ENCODE results near the gene ALDH4A1. TPM values are rescaled to one million over a fixed set of nuclear protein-coding genes. Genes with fewer than 3 reads are reported as not detected.
"Not testable (repeated sequence)": the region's sequence is repeated elsewhere in the genome, so short reads cannot be mapped to it uniquely, and the experiment has no call there.

Gene ALDH4A1
- total and polyA plus RNA-seq, 5 experiments from 2014 or later, result 0.31 to 2.5 (median 1.6) TPM

DNA sequence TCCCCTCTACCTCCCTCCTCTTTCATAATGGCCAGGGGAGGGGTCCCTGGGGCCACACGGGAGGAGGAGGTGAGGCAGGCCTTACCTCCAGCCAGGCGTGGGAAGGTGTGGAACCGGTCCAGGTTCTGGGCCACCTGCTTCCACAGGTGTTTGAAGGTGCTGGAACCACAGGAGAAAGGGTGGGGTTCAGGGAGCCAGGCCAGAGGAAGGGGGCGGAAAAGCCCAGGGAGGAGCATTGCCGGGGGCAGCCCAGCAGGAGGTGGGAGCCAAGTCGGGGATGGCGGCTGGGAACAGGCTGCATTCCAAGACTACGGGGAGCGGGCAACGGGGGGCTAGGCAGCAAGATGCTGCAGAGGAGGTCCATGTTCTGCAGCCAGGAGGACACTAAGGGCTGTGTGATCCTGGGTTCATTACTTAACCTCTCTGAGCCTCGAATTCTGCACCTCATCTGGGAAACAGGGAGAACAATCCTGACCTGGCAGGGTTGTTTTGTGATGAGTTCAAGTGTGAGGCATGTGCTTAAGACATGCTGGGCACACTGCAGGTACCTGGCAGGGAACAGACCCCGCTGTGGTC lies 23.1 kb downstream of the ALDH4A1 start:
- Mint-ChIP-seq H3K27ac (no peak overlapping the region), H3K27me3 (no peaks in the 10 kb centered on the region), H3K9me3 (no peaks in the 10 kb centered on the region), H3K4me1 (no peaks in the 10 kb centered on the region), H3K36me3 (no peaks in the 10 kb centered on the region), H3K4me3 (no peak overlapping the region)
- DNase-seq (no peak), ATAC-seq (no peak)
- POLR2A ChIA-PET, result no interaction called here

GRCh38 chr1:18878538-18879214 lies 23.7 kb downstream of the ALDH4A1 start:
- Mint-ChIP-seq H3K9me3 (no peaks in the 10 kb centered on the region), H3K4me1 (no peaks in the 10 kb centered on the region), H3K27me3 (no peaks in the 10 kb centered on the region), H3K36me3 (no peaks in the 10 kb centered on the region), H3K4me3 (peak overlapping the region in 1 of 10 donors; percentile 56), H3K27ac (no peak overlapping the region)
- ATAC-seq (no peak), DNase-seq (no peak)
- POLR2A ChIA-PET, result no interaction called here

- DNase-seq (no peak), ATAC-seq (no peak)
- POLR2A ChIA-PET, result no interaction called here
- Mint-ChIP-seq H3K9me3 (no peaks in the 10 kb centered on the region), H3K4me1 (no peaks in the 10 kb centered on the region), H3K27me3 (no peaks in the 10 kb centered on the region), H3K36me3 (no peaks in the 10 kb centered on the region), H3K27ac (no peak overlapping the region), H3K4me3 (no peak overlapping the region)
Measured at GRCh38 chr1:18877282-18877681, 25.1 kb downstream of the ALDH4A1 start.

GRCh38 chr1:18876210-18876609 lies 26.1 kb downstream of the ALDH4A1 start:
- H3K4me1 Mint-ChIP-seq, result no peaks in the 10 kb centered on the region
- no peak overlapping the region for H3K27ac Mint-ChIP-seq
- DNase-seq, result no peak
- POLR2A ChIA-PET, result no interaction called here
- no peak overlapping the region for H3K4me3 Mint-ChIP-seq
- ATAC-seq, result no peak
- H3K27me3 Mint-ChIP-seq, result no peaks in the 10 kb centered on the region
- no peaks in the 10 kb centered on the region for H3K9me3 Mint-ChIP-seq
- H3K36me3 Mint-ChIP-seq, result no peaks in the 10 kb centered on the region

DNA sequence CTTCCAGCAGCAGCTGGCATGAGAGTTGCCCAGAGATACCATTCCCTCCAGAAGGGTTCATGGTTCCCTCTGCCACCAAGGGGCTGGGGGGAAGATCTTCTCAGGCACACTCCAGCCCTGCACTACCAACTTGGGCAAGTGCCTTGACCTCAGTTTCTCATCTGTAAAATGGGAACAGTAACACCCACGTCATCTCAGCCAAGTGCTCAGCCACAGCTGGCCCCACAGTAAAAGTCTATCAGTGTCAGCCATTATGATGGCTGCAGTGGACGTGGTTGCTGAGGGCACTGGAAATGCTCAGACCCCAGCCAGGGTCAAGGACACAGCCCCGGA lies 26.6 kb downstream of the ALDH4A1 start:
- Mint-ChIP-seq H3K4me1 (no peaks in the 10 kb centered on the region), H3K4me3 (no peak overlapping the region), H3K27ac (no peak overlapping the region), H3K36me3 (no peaks in the 10 kb centered on the region), H3K9me3 (no peaks in the 10 kb centered on the region), H3K27me3 (no peaks in the 10 kb centered on the region)
- DNase-seq (no peak), ATAC-seq (no peak)
- POLR2A ChIA-PET, result no interaction called here

DNA sequence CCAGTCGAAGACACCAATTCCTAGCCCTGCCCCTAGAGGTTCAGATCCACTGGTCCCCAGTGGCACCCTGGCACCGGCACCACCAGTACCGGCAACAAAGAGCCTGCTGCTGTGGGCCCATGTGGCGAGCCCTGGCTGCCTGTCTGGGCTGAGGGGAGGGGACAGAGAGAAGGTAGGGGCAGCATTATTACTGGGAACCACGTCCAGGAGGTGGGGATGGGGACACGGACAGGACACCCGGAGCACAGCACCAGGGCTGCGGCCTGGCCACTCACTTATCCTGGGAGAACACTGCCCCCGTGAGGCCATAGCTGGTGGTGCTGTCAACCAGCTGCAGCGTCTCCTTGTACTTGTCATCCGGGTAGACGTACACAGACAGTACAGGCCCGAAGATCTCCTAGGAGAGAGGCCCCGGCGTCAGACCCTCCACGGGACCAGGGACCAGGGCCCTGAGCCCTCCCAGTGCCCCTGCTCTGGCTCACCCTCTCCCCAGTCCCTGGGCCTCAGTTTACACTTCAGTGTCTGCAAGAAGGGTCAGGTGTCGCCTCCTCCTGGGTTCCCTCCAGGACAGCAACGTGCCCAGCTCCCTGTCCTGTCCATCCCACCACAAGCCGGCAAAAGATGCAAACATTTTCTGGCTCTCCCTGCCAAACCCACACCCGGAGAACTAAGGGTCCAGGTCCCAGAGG lies 27.1 kb downstream of the ALDH4A1 start:
- H3K4me1 Mint-ChIP-seq, result no peaks in the 10 kb centered on the region
- H3K27ac Mint-ChIP-seq, result no peak overlapping the region
- DNase-seq (peak; percentile 41 to 82 (median 54)), ATAC-seq (peak; percentile 49 to 67)
- H3K9me3 Mint-ChIP-seq, result no peaks in the 10 kb centered on the region
- H3K36me3 Mint-ChIP-seq, result no peaks in the 10 kb centered on the region
- H3K4me3 Mint-ChIP-seq, result peak overlapping the region in 1 of 10 donors; percentile 20
- POLR2A ChIA-PET, result no interaction called here
- H3K27me3 Mint-ChIP-seq, result no peaks in the 10 kb centered on the region

GRCh38 chr1:18874600-18874999 lies 27.8 kb downstream of the ALDH4A1 start:
- ATAC-seq, result no peak
- DNase-seq, result no peak
- no peaks in the 10 kb centered on the region for H3K4me1 Mint-ChIP-seq
- no peak overlapping the region for H3K4me3 Mint-ChIP-seq
- H3K9me3 Mint-ChIP-seq, result no peaks in the 10 kb centered on the region
- no peak overlapping the region for H3K27ac Mint-ChIP-seq
- no peaks in the 10 kb centered on the region for H3K27me3 Mint-ChIP-seq
- POLR2A ChIA-PET, result no interaction called here
- H3K36me3 Mint-ChIP-seq, result no peaks in the 10 kb centered on the region

DNA sequence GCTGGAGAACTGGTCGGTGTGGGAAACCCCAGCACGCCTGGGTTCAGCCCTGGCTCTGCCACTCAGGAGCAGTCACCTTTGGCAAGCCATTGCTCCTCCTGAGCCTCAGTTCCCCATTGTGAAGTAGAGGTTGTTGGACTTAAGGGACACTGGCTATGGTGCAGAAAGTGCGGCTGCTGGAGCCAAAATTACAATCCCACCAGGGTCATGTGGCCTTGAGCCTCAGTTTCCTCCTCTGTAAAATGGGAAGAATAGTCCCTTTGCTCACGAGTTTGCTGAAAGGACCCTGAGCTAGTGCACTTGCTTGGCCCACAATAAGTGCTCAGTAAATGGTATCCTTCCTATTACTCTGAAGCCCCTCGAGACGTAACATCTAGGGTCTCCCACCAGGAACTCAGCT lies 28.3 kb downstream of the ALDH4A1 start:
- ATAC-seq, result no peak
- H3K4me1 Mint-ChIP-seq, result no peaks in the 10 kb centered on the region
- no peaks in the 10 kb centered on the region for H3K9me3 Mint-ChIP-seq
- H3K27ac Mint-ChIP-seq, result no peak overlapping the region
- no peaks in the 10 kb centered on the region for H3K36me3 Mint-ChIP-seq
- POLR2A ChIA-PET, result no interaction called here
- DNase-seq, result no peak
- H3K4me3 Mint-ChIP-seq, result no peak overlapping the region
- H3K27me3 Mint-ChIP-seq, result no peaks in the 10 kb centered on the region

DNA sequence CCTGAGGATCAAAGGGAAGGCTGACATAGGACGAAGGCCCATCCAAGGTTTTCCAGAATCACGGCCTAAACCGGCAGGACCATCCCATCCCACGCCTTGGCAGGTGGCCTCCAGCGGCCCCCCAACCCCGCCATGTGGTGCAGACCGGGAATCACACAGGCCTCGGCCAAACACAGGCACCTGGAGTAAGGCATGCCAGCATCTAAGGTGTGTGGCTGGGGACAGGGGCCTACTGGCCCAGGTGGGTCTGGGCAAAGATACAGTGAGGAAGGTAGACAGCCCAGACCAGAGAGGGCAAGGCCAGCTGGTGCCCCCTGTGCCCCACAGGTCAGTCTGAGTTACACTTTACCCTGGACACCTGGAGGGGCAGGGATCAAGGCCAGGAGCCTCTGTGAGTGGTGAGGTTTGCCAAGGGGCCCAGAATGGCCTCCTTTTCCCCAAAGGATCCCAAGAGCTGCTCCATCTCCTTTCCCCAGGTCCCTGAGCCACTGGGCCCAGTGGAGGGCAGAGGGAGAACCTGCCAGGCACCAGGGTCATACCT lies 30.2 kb downstream of the ALDH4A1 start:
- Mint-ChIP-seq H3K36me3 (no peaks in the 10 kb centered on the region), H3K9me3 (no peaks in the 10 kb centered on the region), H3K27ac (no peak overlapping the region), H3K4me1 (no peaks in the 10 kb centered on the region), H3K27me3 (peaks cover 0 to 3% (median 0%) of the 10 kb centered on the region in 5 donors), H3K4me3 (no peak overlapping the region)
- DNase-seq, result no peak
- ATAC-seq, result no peak
- POLR2A ChIA-PET, result no interaction called here

DNA sequence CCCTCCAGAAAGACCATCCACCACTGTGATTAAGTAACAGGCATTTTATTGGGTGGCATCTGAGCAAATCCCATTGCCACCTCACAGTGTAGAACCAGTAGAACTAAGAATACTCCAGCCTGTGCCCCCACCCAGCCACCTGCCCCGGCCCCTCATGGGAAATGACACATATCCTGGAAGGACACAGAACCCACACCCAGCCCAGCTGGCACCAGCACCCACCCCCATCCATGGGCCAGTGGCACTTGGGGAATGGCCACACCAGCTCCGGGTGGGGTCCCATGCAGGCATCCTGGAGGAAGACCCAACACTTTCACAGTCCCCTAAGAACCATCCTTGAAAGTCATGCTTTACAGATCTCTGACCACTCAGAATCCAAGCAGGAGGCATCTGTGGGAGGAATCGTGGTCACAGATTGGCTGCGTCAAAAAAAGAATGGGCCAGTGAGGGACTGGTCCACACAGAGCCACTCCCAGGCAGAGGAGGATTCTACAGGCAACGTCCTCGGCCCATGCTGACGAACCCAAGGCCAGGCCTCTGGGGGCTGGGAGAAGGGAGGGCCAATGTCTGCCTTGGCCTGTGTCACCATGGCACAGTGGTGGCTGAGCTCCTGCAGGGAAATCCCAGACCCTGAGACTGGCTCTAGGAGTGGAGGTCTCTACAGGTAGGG lies 30.8 kb downstream of the ALDH4A1 start:
- no peak overlapping the region for H3K27ac Mint-ChIP-seq
- DNase-seq, result no peak
- H3K9me3 Mint-ChIP-seq, result no peaks in the 10 kb centered on the region
- peaks cover 0 to 8% (median 6%) of the 10 kb centered on the region in 5 donors for H3K27me3 Mint-ChIP-seq
- H3K4me3 Mint-ChIP-seq, result no peak overlapping the region
- H3K4me1 Mint-ChIP-seq, result no peaks in the 10 kb centered on the region
- POLR2A ChIA-PET, result no interaction called here
- ATAC-seq, result no peak
- no peaks in the 10 kb centered on the region for H3K36me3 Mint-ChIP-seq

- ATAC-seq (no peak), DNase-seq (no peak)
- POLR2A ChIA-PET, result no interaction called here
- no peak overlapping the region for H3K27ac Mint-ChIP-seq
- no peaks in the 10 kb centered on the region for H3K9me3 Mint-ChIP-seq
- peaks cover 0 to 8% (median 8%) of the 10 kb centered on the region in 5 donors for H3K27me3 Mint-ChIP-seq
- H3K4me1 Mint-ChIP-seq, result no peaks in the 10 kb centered on the region
- no peak overlapping the region for H3K4me3 Mint-ChIP-seq
- no peaks in the 10 kb centered on the region for H3K36me3 Mint-ChIP-seq
Measured at GRCh38 chr1:18870957-18871356, 31.4 kb downstream of the ALDH4A1 start.

DNA sequence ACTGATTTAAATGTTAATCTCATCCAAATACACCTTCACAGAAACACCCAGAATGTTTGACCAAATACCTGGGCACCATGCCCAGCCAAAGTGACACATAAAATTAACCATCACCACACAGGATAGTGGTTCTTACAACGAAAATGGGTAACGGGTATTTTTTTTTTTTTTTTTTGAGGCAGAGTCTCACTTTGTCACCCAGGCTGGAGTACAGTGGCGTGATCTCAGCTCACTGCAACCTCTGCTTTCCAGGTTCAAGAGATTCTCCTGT lies 31.8 kb downstream of the ALDH4A1 start:
- H3K9me3 Mint-ChIP-seq, H3K4me3 Mint-ChIP-seq, H3K4me1 Mint-ChIP-seq, POLR2A ChIA-PET, ATAC-seq, H3K36me3 Mint-ChIP-seq, DNase-seq, H3K27ac Mint-ChIP-seq: not testable (repeated sequence)
- peaks cover 0 to 12% (median 11%) of the 10 kb centered on the region in 5 donors for H3K27me3 Mint-ChIP-seq

- ATAC-seq (no peak), DNase-seq (no peak)
- no peak overlapping the region for H3K4me3 Mint-ChIP-seq
- no peaks in the 10 kb centered on the region for H3K4me1 Mint-ChIP-seq
- H3K9me3 Mint-ChIP-seq, result no peaks in the 10 kb centered on the region
- POLR2A ChIA-PET, result no interaction called here
- H3K27ac Mint-ChIP-seq, result no peak overlapping the region
- no peaks in the 10 kb centered on the region for H3K36me3 Mint-ChIP-seq
- peaks cover 0 to 16% (median 13%) of the 10 kb centered on the region in 5 donors for H3K27me3 Mint-ChIP-seq
Measured at GRCh38 chr1:18869847-18870594, 32.3 kb downstream of the ALDH4A1 start.
